ENCODE measurements around the gene C19orf25. TPM values are rescaled to one million over a fixed set of nuclear protein-coding genes. Genes with fewer than 3 reads are reported as not detected.
A peak's percentile ranks its signal among the peaks of the same experiment; 100 is the strongest.

C19orf25 gene
- total and polyA plus RNA-seq, 9 of the 15 experiments (the other 6 are each of a cell fraction or from before 2014, with no cell fraction given), result 0.79 to 96.0 (median 36.1) TPM

- peak; percentile 65 for TF ChIP-seq ZBTB40 (IDR thresholded peaks at IDR 0.05)
- no peak for TF ChIP-seq ZBTB40 (CRISPR knock-in tag; IDR thresholded peaks at IDR 0.05)
- TF ChIP-seq SRF (CRISPR knock-in tag; IDR thresholded peaks at IDR 0.05), result 0 out of 4 replicates have a peak, but pooled peaks of 1 of the 2 experiments have one; percentile 46
- TF ChIP-seq BRF2 (IDR thresholded peaks at IDR 0.05; ENCODE audit: borderline replicate concordance, insufficient read depth, insufficient read length), result no peak
- TF ChIP-seq USF1 (CRISPR knock-in tag; IDR thresholded peaks at IDR 0.05), result peak; percentile 69
- TF ChIP-seq ELK1 (CRISPR knock-in tag; IDR thresholded peaks at IDR 0.05), result no peak
- TF ChIP-seq ZNF24 (IDR thresholded peaks at IDR 0.05), result no peak
- TF ChIP-seq, protein P1, sequence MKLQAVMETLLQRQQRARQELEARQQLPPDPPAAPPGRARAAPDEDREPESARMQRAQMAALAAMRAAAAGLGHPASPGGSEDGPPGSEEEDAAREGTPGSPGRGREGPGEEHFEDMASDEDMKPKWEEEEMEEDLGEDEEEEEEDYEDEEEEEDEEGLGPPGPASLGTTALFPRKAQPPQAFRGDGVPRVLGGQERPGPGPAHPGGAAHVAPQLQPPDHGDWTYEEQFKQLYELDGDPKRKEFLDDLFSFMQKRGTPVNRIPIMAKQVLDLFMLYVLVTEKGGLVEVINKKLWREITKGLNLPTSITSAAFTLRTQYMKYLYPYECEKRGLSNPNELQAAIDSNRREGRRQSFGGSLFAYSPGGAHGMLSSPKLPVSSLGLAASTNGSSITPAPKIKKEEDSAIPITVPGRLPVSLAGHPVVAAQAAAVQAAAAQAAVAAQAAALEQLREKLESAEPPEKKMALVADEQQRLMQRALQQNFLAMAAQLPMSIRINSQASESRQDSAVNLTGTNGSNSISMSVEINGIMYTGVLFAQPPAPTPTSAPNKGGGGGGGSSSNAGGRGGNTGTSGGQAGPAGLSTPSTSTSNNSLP (IDR thresholded peaks at IDR 0.05; ENCODE audit: borderline replicate concordance, low read depth, low read length), result no peak
- TF ChIP-seq TAL1 (IDR thresholded peaks at IDR 0.05), result no peak
- TF ChIP-seq KDM1A (IDR thresholded peaks at IDR 0.05), result no peak
- TF ChIP-seq E2F4 (CRISPR knock-in tag; IDR thresholded peaks at IDR 0.05; ENCODE audit: low read depth), result no peak
Measured at GRCh38 chr19:1507763-1508506, 28.9 kb upstream of the C19orf25 start (continued).

Measured in K562 (cell line).